Fibroblast of lung (primary cell): Measurements from ENCODE around the gene SPTBN1. TPM values are rescaled to one million over a fixed set of nuclear protein-coding genes. Genes with fewer than 3 reads are reported as not detected.

ENCODE experiments used
- DNase-seq, 2 donors: peaks; one replicate each; pipeline versions ENCODE4 v3.0.0 to v3.0.0-alpha.2; 2010; ENCODE audit warnings: low read depth in 2 of 2
- H2AFZ ChIP-seq: 2 replicates; pipeline ENCODE4 v1.5.1; 2012; ENCODE audit warnings: low read length, control low read depth, inconsistent platforms
- H3K27ac ChIP-seq: 2 replicates; pipeline ENCODE4 v1.5.1; 2011; ENCODE audit warnings: low read length, control low read depth; ENCODE audit not compliant: insufficient read depth
- H3K27me3 ChIP-seq: 2 replicates; pipeline ENCODE4 v1.5.1; 2011; ENCODE audit warnings: mild to moderate bottlenecking, low read length; ENCODE audit not compliant: control insufficient read depth, insufficient read depth
- H3K36me3 ChIP-seq: 2 replicates; pipeline ENCODE4 v1.5.1; 2011; ENCODE audit warnings: low read length; ENCODE audit not compliant: control insufficient read depth, insufficient read depth
- H3K4me1 ChIP-seq: 2 replicates; pipeline ENCODE4 v1.5.1; 2011; ENCODE audit warnings: low read length; ENCODE audit not compliant: control insufficient read depth, insufficient read depth; ENCODE audit errors: extremely low read depth
- H3K4me2 ChIP-seq: 2 replicates; pipeline ENCODE4 v1.5.1; 2011; ENCODE audit warnings: low read length, control low read depth; ENCODE audit not compliant: insufficient read depth; ENCODE audit errors: extremely low read depth
- H3K4me3 ChIP-seq, 4 experiments: fragments of 200-600 bp in 1 of 4; sonication (generic) in 1 of 4; replicated peaks in 1 of 4; 2 replicates each; pipeline ENCODE4 v1.5.1; 2011 to 2016; ENCODE audit warnings: low read length in 4 of 4, low read depth in 3 of 4, mild to moderate bottlenecking in 3 of 4, control low read depth in 2 of 4, inconsistent platforms in 1 of 4, mixed read lengths in 1 of 4; ENCODE audit not compliant: insufficient read depth in 1 of 4; ENCODE audit errors: control extremely low read depth in 1 of 4
- H3K79me2 ChIP-seq: 2 replicates; pipeline ENCODE4 v1.5.1; 2012; ENCODE audit warnings: mild to moderate bottlenecking, low read length, inconsistent platforms; ENCODE audit not compliant: control insufficient read depth, insufficient read depth
- H3K9ac ChIP-seq: 2 replicates; pipeline ENCODE4 v1.5.1; 2011; ENCODE audit warnings: mild to moderate bottlenecking, low read length, control low read depth; ENCODE audit not compliant: insufficient read depth
- H3K9me3 ChIP-seq: 2 replicates; pipeline ENCODE4 v1.5.1; 2012; ENCODE audit warnings: low read depth, low read length; ENCODE audit not compliant: control insufficient read depth, insufficient read depth
- H4K20me1 ChIP-seq: 2 replicates; pipeline ENCODE4 v1.5.1; 2011; ENCODE audit warnings: low read length; ENCODE audit not compliant: control insufficient read depth, insufficient read depth; ENCODE audit errors: extremely low read depth
- CTCF ChIP-seq, 2 donors: IDR thresholded peaks in 1 of 2; conservative IDR thresholded peaks in 1 of 2; 1 replicate in 1 of 2; 2 replicates in 1 of 2; pipeline ENCODE4 v1.5.1; 2011 to 2012; ENCODE audit warnings: low read length in 2 of 2, control low read depth in 1 of 2, inconsistent platforms in 1 of 2, low read depth in 1 of 2, mild to moderate bottlenecking in 1 of 2
- EZH2 ChIP-seq: IDR thresholded peaks from 2 replicates; pipeline ENCODE4 v1.5.1; 2012; ENCODE audit warnings: low read length, control low read depth, mild to moderate bottlenecking; ENCODE audit errors: missing control alignments
- polyA plus RNA-seq, 2 donors: library from polyadenylated mRNA; depleted of rRNA in 1 of 2; stranded (reverse) in 1 of 2; unstranded in 1 of 2; fragments of >200 nt; gene quantifications; 2 replicates each; pipeline ENCODE4 v1.2.1, GENCODE V29; 2011 to 2012; ENCODE audit warnings: missing spikeins in 1 of 2
- total RNA-seq: library from RNA; depleted of rRNA; stranded (reverse); fragments of >200 nt; gene quantifications from 2 replicates; pipeline ENCODE4 v1.2.1, GENCODE V29; 2014

Gene SPTBN1
- total and polyA plus RNA-seq, 2 donors (not counting 1 experiment from before 2014, with no cell fraction given): 123 to 325 TPM

DNA sequence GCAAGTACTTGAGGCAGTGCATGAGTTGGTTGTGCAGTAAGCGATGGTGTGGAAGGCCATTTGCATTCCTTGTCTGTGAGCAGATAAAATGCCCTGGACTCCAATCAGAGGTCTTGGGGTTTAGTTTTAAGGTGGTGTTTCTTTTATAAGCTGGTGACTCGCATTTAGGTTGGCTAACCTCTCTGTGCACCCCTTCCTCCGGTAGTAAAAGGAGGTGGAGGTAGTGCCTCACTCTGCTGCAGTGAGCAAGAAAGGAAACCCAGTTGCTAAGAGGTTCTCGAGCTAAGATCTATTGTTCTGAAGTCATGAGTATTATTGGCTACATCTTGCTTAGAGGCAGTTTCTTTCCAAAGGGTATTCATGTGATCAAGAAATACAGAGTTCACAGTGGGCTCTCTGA lies 193.1 kb downstream of the SPTBN1 start:
- Histone ChIP-seq H3K27ac (no peak overlapping the region), H3K4me2 (no peak overlapping the region), H3K36me3 (peaks cover 32% of the 10 kb centered on the region), H4K20me1 (no peaks in the 10 kb centered on the region), H3K27me3 (no peaks in the 10 kb centered on the region), H3K4me1 (no peaks in the 10 kb centered on the region), H3K9me3 (no peaks in the 10 kb centered on the region), H3K9ac (no peak overlapping the region), H3K4me3 (no peak overlapping the region), H2AFZ (no peak overlapping the region), H3K79me2 (no peaks in the 10 kb centered on the region)
- no peak for DNase-seq
- TF ChIP-seq CTCF (conservative IDR thresholded peaks at IDR 0.05 in 1 of 2, IDR thresholded peaks at IDR 0.05 in 1 of 2; ENCODE audit: low read depth in 1 of 2, low read length in 2 of 2): no peak
- TF ChIP-seq EZH2: no peak

- Histone ChIP-seq H3K27ac (no peak overlapping the region), H3K4me2 (no peak overlapping the region), H3K9ac (no peak overlapping the region), H3K36me3 (peaks cover 31% of the 10 kb centered on the region), H3K4me3 (no peak overlapping the region), H2AFZ (no peak overlapping the region), H4K20me1 (no peaks in the 10 kb centered on the region), H3K27me3 (no peaks in the 10 kb centered on the region), H3K9me3 (no peaks in the 10 kb centered on the region), H3K79me2 (no peaks in the 10 kb centered on the region), H3K4me1 (no peaks in the 10 kb centered on the region)
- DNase-seq: no peak
- no peak for TF ChIP-seq CTCF (conservative IDR thresholded peaks at IDR 0.05 in 1 of 2, IDR thresholded peaks at IDR 0.05 in 1 of 2; ENCODE audit: low read depth in 1 of 2, low read length in 2 of 2)
- TF ChIP-seq EZH2: no peak
Measured at GRCh38 chr2:54649633-54650032, 193.5 kb downstream of the SPTBN1 start.

- no peaks in the 10 kb centered on the region for H4K20me1 ChIP-seq
- H3K36me3 ChIP-seq: peaks cover 28% of the 10 kb centered on the region
- H3K79me2 ChIP-seq: no peaks in the 10 kb centered on the region
- no peak overlapping the region for H2AFZ ChIP-seq
- no peak for DNase-seq
- no peak overlapping the region for H3K4me3 ChIP-seq
- no peaks in the 10 kb centered on the region for H3K9me3 ChIP-seq
- H3K27me3 ChIP-seq: no peaks in the 10 kb centered on the region
- H3K27ac ChIP-seq: no peak overlapping the region
- no peak overlapping the region for H3K9ac ChIP-seq
- no peaks in the 10 kb centered on the region for H3K4me1 ChIP-seq
- TF ChIP-seq EZH2: no peak
- H3K4me2 ChIP-seq: no peak overlapping the region
Measured at GRCh38 chr2:54650612-54651011, 194.5 kb downstream of the SPTBN1 start.
